Measurements from ENCODE around the gene BORCS6.
A peak's percentile ranks its signal among the peaks of the same experiment; 100 is the strongest.

Gene BORCS6

DNA sequence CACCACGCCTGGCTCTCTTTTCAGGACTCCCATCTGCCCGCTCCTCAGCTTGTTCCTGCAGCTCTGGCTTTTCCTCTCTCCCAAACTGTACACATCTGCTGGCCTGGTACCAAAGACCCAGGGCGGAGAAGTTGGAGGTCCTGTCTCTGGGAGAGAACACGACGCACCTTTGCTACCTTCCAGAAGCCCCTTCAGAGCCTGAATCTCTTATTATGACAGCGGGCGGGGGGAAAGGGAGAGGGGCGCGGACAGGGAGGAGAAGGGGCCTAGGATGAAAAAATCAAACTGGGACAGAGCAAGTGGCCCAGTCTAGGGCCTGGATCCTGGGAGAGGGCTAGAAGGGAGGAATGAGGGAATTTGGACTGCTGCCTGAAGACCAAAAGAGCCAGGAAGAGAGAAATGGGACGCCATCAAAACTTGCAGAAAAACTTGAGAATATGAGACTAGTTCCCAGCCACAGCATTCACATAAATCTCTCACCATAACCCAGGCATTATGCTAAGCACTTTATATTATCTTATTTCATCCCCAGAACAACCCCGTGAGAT, 35.3 kb downstream of the BORCS6 start:
- DNase-seq (ENCODE audit: low spot score), result no peak

DNA sequence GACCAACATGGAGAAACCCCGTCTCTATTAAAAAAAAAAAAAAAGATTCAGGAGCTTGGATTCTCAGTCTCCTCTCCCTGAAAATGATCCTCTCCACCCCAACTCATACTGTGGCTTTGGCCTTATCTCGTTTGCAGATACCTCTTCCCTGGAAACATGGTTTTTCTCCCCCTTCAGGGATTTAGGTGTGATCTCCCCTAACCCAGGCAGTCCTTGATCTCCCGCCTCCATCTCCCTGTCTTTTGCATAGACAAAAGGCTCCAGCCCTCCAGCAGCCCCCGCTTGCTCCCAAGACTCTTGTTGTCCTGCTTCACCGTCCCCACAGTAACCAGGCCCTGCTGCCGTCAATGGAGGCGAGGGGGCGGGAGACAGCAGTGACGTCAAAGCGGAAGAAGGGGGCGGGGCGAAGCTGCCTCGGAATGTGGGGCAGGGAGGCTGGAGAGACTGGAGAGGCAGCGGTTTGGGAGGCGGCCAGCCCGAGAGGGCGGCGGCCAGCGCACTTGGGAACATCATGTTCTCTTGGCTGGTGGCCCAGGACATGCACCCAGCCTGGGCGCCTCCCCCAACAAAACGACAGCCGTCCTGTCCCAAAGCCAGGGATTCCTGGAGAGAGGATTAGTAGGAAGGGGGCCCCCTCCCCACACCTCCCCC, 35.9 kb downstream of the BORCS6 start:
- peak; percentile 74 for DNase-seq (ENCODE audit: low spot score)

DNA sequence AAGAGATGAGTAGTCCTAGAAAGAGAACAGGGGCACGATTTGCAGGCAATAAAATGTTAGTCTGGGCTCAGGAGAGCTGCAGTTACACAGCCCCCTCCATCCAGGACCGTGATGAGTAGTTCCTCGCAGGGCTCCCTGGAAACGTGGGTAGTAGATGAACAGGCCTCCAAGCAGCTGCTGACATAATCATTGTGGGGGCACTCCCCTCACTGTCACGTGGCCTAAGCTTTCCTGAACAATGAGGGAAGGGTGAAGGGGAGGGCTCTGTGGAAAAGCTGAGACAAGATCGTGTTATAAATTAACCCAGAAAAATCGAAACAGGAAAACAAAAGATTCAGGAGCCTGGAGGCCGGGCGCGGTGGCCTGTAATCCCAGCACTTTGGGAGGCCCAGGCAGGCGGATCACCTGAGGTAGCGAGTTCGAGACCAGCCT, 36.4 kb downstream of the BORCS6 start:
- no peak for DNase-seq (ENCODE audit: low spot score)

DNA sequence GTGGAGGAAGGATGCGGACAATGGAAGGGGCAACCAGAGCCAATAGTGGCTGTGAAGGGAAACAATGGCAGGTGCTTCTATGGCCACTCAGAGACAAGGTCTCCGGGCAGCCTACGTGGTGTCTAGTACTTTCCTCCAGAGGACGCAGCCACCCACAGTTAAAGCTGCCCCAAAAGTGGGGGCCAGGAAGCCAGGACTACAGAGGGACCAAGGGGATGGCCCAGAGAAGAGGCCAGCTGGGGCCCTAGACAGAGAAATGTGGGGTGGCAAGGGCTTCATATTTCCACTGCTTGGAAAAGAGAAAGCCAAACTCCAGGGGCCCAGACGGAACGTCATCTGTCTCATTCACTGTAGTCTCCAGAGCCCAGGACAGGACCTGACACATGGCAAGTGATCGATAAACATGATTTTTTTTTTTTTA, 36.9 kb downstream of the BORCS6 start:
- DNase-seq (ENCODE audit: low spot score), result no peak

DNA sequence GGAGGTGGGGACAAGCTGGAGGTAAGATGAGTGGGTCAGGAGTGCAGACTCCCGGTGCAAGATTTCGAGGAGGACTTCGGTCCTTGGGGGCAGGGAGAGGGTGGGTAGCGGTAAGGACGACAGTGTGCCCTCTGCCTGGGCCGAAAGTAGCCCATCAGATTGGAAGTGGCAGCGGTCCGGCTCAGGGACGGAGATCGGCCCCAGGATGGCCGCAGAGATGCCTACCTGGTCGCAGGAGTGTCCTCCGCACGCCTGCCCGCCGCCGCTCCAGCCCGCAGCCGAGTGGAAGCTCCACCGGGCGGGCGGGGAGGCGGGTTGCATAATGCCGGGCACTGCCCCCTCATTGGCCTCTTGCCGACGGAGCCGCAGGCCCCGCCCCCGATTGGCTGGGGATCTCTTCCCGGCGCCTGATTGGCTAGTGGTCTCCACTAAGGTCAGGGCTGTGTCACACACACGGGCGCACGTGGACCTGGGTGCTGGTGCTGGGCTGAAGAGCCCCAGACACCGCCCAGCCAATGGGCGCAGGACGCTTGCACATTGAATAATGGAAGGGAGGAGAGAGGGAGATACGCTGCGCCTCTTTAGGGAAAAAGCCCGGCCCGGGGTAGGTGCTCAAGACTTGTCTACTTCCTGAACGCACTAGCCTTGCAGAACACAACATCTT, 37.7 kb downstream of the BORCS6 start, which contains the start of gene PER1:
Gene PER1 (minus strand): TSS at position 293 of the 664 bp plus-strand sequence. CDS start 1,698 bp downstream, outside the sequence.
- DNase-seq (ENCODE audit: low spot score), result peak; percentile 87

DNA sequence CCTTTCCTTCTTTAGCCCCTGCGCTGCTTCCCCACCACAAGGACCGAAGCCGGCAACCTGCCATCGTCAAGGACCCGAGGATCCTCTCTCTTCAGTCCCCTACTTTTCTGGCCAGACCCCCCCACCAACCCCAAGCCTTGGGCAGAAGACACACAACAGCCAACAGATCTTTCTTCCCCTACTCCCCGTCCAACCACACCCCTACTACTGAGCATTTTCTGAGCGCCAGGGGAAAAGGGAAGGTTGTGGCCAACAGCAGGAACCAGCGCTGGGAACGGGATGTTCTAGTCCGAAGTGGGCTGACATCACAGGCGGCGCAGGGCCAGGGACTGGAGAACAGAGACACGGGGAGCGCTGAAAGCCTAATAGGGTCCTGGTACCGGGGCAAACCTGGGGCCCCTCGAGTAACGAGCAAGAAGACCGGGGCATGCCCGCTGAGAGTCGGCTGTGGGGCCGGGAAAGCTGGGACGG, 38.3 kb downstream of the BORCS6 start:
- DNase-seq (ENCODE audit: low spot score), result no peak

DNA sequence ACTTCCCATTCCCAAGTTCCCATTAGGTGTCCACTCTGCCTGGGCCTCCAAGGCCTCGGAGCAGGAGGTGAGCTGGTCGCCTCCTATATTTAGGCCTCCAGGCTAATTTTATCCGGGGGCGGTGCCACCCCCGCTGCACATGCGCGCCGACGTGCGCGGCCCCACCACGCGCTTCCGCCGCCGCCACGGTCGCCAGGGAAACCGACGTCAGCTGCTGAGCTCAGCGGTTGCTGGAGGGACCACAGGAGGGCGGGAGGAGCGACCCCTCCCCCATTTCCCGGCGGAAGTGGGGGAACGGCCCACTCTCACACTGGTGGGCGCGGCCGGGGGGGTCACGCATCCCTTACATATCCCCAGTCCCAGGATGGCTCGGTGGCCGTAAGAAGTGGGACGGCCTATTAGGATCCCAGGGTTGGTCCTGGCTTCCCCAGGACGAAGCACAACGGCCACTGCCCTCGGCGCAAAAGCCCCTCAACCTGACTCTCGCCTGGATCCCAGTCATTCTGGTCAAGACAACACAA, 38.8 kb downstream of the BORCS6 start:
- peak; percentile 81 for DNase-seq (ENCODE audit: low spot score)

DNA sequence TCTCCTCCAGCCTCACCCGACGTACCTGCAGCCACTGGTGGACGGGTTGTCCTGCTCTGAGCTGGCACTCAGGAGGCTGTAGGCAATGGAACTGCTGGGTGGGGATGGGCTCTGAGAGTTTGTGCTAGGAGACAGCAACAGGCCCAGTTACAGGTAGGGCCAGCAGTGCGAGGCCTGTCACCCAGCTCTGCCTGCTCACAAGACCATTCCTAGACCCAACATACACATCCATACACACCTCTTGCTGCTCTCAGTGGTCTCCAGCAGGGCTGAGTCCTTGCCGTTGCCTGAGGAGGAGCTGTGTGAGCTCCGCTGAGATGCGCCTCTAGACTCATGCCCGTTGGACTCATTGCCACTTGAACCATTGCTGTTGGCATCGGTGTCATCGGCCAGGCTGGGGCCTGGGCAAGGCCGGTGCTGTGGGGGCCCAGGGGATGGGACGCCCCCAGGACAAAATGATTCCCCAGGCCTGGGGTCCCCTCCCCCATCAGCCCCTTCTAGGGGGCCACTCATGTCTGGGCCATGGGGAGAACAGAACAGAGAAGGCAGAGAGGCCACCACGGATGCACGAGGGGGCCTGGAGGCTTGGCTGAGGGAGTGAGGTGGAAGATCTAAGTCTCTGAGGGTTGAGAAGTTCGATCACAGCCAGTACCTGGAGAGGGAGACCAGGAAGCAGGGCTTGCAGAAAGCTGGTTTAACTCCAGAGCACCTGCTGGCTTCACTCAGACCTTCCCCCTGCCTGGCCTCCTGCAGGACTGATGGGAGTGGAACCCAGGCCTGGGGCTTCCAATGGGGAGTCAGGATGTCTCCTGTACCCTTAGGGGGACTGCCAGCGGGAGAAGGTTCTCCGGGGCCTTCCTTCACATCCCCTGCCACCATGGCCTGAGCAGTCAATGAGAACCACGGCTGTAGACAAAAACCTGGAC, 39.5 kb downstream of the BORCS6 start:
- no peak for DNase-seq (ENCODE audit: low spot score)

DNA sequence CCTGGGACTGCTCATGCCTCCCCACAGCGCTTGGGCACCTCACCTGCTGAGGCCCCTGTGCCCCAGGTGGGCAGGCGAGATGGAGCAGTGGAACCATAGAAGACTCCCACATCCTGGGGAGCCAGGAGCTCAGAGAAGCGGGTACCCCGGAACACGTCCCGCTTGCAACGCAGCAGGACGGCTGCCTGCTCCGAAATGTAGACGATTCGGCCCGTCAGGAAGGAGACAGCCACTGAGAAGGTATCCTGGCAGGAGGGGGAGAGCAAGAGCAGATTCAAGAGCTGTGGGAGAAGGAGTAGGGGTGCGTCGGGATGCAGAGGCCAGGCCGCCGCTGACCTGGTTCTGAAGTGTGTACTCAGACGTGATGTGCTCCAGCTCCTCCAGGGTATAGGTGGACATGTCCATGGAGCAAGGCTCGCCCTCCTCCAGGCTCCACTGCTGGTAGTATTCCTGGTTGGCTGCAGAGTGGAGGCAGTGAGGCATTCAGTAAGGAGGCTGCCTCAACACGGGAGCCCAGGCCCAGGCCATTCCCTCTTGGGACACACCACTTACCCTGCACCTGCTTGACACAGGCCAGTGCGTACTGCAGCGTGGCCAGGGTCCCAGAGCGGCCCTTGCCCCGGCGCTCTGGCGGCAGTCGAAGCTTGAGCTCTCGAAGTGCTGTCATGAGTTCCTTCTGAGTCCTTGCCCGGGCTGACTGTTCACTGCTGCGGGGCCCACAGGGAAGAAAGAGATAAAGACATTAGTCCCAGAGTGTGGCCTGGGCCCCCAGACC, 40.4 kb downstream of the BORCS6 start:
- no peak for DNase-seq (ENCODE audit: low spot score)

DNA sequence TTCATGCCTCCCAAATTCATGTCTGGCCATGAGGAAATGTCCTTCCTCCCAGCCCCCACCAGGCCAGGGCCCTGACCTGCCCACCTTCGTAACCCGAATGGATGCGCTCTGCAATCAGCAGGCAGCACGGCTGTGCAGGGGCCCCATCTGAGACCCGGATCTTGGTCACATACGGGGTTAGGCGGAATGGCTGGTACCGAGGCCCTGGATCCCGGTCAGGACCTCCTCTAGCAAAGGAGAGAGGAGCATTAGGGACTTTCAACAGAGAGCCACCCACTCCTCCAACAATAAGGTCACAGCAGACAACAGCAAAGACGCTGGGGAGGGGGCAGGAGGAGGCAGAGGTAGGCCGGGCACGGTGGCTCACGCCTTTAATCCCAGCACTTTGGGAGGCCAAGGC, 41.4 kb downstream of the BORCS6 start:
- DNase-seq (ENCODE audit: low spot score), result no peak

DNA sequence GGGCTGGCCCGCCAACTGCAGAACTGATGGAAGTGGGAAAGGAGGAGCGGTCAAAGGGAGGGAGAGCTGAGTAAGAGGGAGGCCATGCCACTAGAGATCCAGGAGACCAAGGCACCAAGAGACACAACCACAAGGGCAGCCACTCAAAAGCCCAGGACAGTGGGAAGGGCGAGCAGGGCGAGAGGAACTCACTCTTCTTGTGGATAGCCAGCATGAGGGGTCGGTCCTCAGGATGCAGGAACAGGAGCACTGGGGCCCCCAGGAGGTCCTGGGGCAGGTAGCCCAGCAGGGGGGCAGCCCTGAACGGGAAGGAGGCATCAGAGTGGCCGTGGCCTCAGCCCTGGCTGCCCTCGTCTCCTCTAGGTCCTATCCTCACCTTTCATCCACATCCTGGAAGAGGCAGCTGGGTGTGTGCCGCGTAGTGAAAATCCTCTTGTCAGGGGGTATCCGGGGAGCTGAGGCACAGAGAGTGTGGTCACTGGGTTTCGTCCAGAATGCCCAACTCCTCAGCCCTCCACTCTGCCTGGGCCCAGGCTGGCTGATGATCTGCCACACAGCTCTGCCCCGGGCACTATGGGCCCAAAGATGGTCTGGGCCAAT, 42.1 kb downstream of the BORCS6 start:
- no peak for DNase-seq (ENCODE audit: low spot score)

DNA sequence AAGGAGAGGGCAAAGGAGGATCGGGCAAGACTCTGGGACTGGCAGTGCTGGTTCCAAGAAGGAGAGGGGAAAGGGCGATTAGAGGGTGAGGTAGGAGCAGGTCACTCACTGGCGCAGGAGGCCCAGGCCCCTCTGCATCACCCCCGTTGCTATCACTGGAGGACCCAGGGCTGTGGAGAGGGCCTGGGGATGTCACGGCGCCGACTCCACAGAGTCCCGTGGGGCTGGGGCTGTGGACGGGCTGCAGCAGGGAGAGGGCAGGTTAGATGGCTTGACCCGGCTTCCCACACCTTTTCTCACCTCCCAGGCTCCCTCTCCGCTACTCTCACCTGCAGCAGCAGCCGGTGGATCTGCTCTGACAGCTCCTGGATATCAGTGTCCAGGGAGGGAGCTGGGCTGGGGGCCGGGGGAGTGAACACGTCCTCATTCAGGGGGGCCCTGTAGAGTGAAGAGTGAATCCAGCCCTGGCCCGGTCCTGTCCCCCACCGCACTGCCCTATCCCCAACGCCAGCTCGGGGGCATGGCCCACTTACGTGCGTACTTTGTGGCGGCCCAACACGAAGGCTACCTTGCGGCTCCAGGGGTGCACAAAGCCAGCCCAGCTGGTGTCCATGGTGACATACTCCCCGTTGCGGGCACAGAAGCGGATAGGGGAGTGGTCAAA, 42.7 kb downstream of the BORCS6 start:
- no peak for DNase-seq (ENCODE audit: low spot score)

DNA sequence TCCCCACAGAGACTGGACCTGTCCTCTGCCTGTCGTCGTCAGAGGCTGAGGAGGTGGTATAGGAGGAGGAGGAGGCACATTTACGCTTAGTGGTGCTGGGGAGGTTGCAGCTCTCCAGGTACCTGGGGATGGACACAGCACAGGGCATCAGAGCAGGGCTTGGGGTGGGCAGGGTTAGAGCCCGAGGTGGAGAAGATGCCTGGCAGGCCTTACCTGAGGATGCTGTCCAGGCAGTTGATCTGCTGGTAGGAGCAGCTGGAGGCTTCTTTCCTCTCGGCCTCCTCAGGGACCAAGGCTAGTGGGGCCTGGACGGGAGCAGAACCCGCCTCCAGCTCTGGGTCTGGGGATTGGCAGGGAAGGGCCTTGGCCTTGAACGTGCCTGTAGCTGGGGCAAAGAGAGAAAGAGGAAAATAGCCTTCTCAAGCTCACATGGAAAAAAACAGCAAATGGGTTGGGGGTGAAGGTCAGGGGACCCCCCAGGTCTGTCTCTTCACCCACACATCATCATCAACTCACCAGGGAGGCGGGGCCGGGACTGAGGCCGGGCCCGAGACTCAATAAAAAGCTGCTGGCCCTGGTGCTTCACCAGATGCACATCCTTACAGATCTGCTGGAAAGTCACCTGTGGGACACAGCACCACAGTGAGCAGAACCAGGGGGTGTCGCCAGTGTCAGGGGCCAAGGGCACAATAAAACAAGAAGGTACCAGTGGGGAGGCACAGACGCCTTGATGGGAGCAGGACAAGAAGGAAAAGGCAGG, 43.4 kb downstream of the BORCS6 start:
- DNase-seq (ENCODE audit: low spot score), result no peak

DNA sequence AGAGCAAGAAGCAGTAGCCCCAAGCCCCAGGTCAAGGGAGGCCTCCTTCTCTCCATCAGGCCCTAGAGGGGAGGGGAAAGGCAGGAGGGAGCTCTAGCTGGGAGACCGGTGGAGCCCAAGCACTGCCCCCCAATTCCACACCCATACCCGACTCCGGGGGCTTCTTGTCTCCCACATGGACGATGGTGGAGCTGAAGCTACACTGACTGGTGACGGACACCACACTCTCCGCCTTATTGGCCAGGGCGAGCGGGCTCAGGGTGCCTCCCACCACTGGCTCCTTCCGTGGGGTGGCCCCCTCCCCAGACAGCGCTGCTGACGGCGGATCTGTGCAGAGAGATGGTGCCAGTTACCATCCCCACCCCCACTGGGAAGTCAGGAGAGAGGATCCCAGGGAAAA, 44.2 kb downstream of the BORCS6 start:
- no peak for DNase-seq (ENCODE audit: low spot score)

DNA sequence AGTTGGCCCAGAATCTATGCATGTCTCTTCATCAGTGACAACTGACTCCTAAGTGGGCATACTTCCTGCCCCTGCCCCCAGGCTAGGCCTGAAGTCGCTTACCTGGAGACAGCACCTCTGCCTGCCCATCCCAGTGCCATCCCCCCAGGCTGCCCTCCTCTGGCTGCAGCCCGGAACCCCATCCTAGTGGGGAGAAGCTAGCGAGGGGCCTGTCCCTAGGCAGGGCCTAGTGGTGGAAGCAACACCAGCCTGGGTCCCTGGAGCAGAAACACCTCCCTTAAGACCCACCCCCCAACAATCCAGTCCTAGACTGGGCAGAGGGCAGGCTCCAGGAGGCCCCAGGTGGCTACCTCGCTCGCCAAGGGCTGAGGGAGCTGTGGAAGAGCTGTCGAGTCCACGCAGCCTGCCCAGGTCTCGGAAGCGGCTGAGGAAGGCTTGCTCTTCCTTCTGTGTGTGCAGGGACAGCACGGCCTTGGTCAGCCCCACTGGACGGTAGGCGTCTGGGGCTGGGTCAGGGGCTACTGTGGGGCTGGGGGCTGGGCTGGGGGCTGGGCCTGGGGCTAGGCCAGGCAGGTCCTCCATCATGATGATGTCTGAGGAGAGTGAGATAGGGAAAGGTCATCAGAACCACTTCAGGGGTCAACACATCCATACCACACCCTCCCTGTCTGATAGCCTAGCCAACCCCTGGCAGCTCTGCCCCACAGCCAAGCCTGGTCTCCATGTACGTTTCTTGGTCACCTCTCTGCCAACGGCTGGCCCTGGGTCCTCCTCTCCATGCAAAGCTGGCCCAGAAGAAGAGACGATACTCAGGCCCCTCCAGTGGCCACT, 45.4 kb downstream of the BORCS6 start:
- no peak for DNase-seq (ENCODE audit: low spot score)

DNA sequence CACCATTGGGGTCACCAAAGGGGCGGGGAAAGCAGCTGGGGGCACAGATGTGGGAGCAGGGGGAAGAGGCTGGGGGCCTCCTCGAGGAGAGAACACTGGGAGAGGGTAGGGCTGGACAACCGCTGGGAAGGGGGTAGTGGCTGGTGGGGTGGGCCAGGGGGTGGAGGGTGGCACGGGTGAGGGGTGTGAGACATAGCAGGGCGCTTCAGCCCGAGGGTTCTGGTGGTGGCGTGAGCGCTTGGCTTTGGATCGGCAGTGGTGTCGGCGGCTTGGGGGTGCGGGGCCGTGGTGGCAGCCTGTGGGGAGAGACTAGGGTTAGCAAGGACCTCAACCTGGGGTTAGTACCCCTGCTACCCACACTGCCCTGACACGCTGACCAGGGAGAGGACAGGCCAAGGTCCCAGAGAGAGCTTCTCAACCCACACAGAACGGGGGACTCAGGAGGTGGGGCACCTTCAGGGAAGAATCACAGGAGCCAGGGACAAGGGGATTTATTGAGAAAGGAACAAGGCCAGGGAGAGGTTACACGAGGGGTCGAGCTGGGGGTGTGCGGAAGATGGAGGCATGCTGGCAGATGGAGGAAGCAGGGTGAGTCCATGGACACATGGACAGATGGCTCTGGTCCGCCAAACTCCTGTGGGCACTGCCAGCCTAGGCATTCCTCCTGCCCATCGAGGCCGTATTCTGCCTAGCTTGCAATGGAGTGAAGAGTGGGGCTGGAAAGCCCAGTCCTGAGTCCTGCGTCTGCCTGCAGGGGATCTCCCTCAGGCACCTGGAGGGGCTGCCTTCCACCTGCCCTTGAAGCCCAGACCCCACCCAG, 46.2 kb downstream of the BORCS6 start:
- DNase-seq (ENCODE audit: low spot score), result no peak

DNA sequence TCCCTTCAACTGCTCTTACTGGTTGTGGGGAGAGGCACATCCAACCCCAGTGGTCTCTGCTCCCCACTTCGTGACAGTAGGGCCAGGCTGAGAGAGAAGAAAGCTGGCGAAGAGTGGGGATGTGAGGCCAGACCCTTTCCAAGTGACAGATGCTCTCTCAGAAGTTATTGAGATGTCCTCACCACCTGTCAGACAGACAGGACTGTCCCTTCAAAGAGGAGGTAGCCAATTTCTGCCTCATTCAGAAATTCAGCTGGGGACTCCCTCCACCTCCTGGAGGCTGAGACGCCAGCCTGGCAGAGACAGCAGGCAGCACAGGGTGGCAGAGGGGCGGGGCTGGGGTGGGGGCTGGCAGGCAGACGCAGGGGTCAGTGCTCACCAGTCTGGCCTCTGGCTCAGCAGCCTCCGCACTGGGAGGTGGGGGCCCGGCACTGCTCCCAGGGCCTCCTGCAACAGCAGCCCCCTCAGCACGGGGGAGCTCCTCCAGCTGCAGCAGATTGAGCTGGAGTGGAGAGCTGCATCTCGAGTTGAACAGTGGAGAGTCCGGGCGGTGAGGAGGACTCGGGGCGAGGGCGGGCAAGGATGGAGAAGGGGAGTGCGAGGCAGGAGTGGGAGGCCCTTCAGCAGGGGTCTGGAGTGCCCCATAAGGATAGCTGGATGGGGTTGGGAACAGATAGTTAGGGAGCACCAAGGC, 46.9 kb downstream of the BORCS6 start:
- DNase-seq (ENCODE audit: low spot score), result no peak
